GM12878 (cell line): ENCODE results near the gene SLC37A3. TPM values are rescaled to one million over a fixed set of nuclear protein-coding genes. Genes with fewer than 3 reads are reported as not detected.

ENCODE experiments used
- ATAC-seq: fragments of 200-7000 bp; cut with Tn5 transposase; 3 replicates; pipeline ENCODE4 v1.9.1; 2020; ENCODE audit warnings: mild to moderate bottlenecking, moderate library complexity
- BruUV-seq: library from RNA; stranded (reverse); fragments of 400-500 nt; replicated peaks from 2 replicates; lab custom pipeline; 2021; lab: Mats Ljungman, UMichigan
- CTCF ChIA-PET: fragments of 300-600 bp; sonication (Branson Sonifier 250); formaldehyde crosslinking; extraction: SDS; loops from one replicate; lab custom pipeline; 2021; ENCODE audit warnings: inconsistent platforms; lab: Yijun Ruan, JAX
- POLR2A ChIA-PET: fragments of 350-600 bp; formaldehyde crosslinking; extraction: SDS; loops from one replicate; lab custom pipeline; 2021; ENCODE audit warnings: inconsistent platforms; lab: Charles Lee
- RAD21 ChIA-PET: fragments of 300-600 bp; sonication (Branson Sonifier 250); formaldehyde crosslinking; loops from one replicate; lab custom pipeline; 2023; ENCODE audit warnings: antibody characterized with exemption; ENCODE audit not compliant: unreplicated experiment; lab: Charles Lee
- SMC1A ChIA-PET: fragments of 300-600 bp; sonication (Branson Sonifier 250); formaldehyde crosslinking; loops from one replicate; lab custom pipeline; 2023; ENCODE audit not compliant: unreplicated experiment, uncharacterized antibody; lab: Charles Lee
- DNase-seq: peaks from one replicate; pipeline ENCODE4 v3.0.0-alpha.2; 2011; ENCODE audit warnings: low read depth, low spot score
- FAIRE-seq: peaks from 3 replicates; lab custom pipeline; 2011; peaks lifted over from hg19 to GRCh38; lab: Jason Lieb, UNC
- H2AFZ ChIP-seq: 2 replicates; pipeline ENCODE4 v1.6.0; 2011; ENCODE audit warnings: low read depth, low read length, control low read depth; ENCODE audit not compliant: control insufficient read depth
- H3K27ac ChIP-seq: 2 replicates; pipeline ENCODE4 v1.5.1; 2011; ENCODE audit warnings: control low read depth; ENCODE audit not compliant: control insufficient read depth, insufficient read depth
- H3K27me3 ChIP-seq, 2 experiments: replicated peaks in 1 of 2; 2 replicates each; pipeline versions ENCODE4 v1.6.0 to v1.6.1; 2011; ENCODE audit warnings: low read length in 1 of 2; ENCODE audit not compliant: control insufficient read depth in 2 of 2, insufficient read depth in 2 of 2
- H3K36me3 ChIP-seq, 2 experiments: 2 replicates each; pipeline ENCODE4 v1.5.1; 2011; ENCODE audit warnings: low read length in 1 of 2; ENCODE audit not compliant: control insufficient read depth in 2 of 2, insufficient read depth in 2 of 2
- H3K4me1 ChIP-seq: 2 replicates; pipeline ENCODE4 v1.6.1; 2011; ENCODE audit warnings: mild to moderate bottlenecking, low read length, moderate library complexity, mixed read lengths; ENCODE audit not compliant: control insufficient read depth, insufficient read depth
- H3K4me2 ChIP-seq: 2 replicates; pipeline ENCODE4 v1.6.0; 2011; ENCODE audit warnings: control low read depth; ENCODE audit not compliant: control insufficient read depth, insufficient read depth
- H3K4me3 ChIP-seq: fragments of 200-600 bp; sonication (generic); 2 replicates; pipeline ENCODE4 v1.5.1; 2016
- H3K79me2 ChIP-seq: 2 replicates; pipeline ENCODE4 v1.6.0; 2011; ENCODE audit warnings: low read length; ENCODE audit not compliant: control insufficient read depth, insufficient read depth
- H3K9ac ChIP-seq: 2 replicates; pipeline ENCODE4 v1.8.0; 2011; ENCODE audit warnings: low read length, control low read depth, mixed read lengths; ENCODE audit not compliant: control insufficient read depth, insufficient read depth
- H3K9me3 ChIP-seq: replicated peaks from 3 replicates; pipeline ENCODE4 v1.5.1; 2011; ENCODE audit warnings: mild to moderate bottlenecking, low read length; ENCODE audit not compliant: control insufficient read depth, insufficient read depth
- H4K20me1 ChIP-seq: 2 replicates; pipeline ENCODE4 v1.6.0; 2011; ENCODE audit not compliant: control insufficient read depth, insufficient read depth
- ASH2L ChIP-seq: fragments of 300-600, 200-600 bp; sonication (generic); IDR thresholded peaks from 2 replicates; pipeline ENCODE4 v1.6.1; 2017; ENCODE audit warnings: low read depth, mild to moderate bottlenecking, borderline replicate concordance
- BCL11A ChIP-seq: IDR thresholded peaks from 2 replicates; pipeline ENCODE4 v1.6.1; 2011; ENCODE audit warnings: low read depth, low read length
- FOXK2 ChIP-seq: fragments of 450-650 bp; IDR thresholded peaks from 2 replicates; pipeline ENCODE4 v1.6.1; 2017; ENCODE audit warnings: mild to moderate bottlenecking, moderate library complexity
- FOXM1 ChIP-seq: IDR thresholded peaks from 2 replicates; pipeline ENCODE4 v1.6.1; 2012; ENCODE audit warnings: low read depth, mild to moderate bottlenecking, inconsistent platforms, low read length, moderate library complexity
- MYC ChIP-seq: IDR thresholded peaks from 2 replicates; pipeline ENCODE4 v1.6.1; 2011; ENCODE audit warnings: mild to moderate bottlenecking, low read length, moderate library complexity, inconsistent platforms; ENCODE audit not compliant: insufficient read depth, insufficient replicate concordance, insufficient read length, severe bottlenecking
- RAD21 ChIP-seq: IDR thresholded peaks from 2 replicates; pipeline ENCODE4 v1.6.1; 2011; ENCODE audit warnings: mild to moderate bottlenecking, low read depth, low read length, moderate library complexity; ENCODE audit not compliant: insufficient read depth
- RB1 ChIP-seq: fragments of 450-650 bp; formaldehyde crosslinking; IDR thresholded peaks from 2 replicates; pipeline ENCODE4 v1.6.1; 2017; ENCODE audit warnings: mild to moderate bottlenecking, borderline replicate concordance
- whole genome bisulfite sequencing: methylation state at CpG from one replicate; pipeline ENCODE4 v1.1.6; 2016; ENCODE audit warnings: low lambda C conversion rate; ENCODE audit not compliant: insufficient replicate concordance, insufficient coverage; ENCODE audit errors: missing lambda C conversion rate; 5-methylcytosine and 5-hydroxymethylcytosine counted together
- in situ Hi-C: fragments of 300-500 bp; cut with MboI; formaldehyde crosslinking; loops from 9 replicates; pipeline ENCODE4 v1.14.3; 2018; ENCODE audit warnings: mixed read lengths
- intact Hi-C: fragments of 100-400 bp; cut with micrococcal nuclease; formaldehyde crosslinking; loops from one replicate; pipeline ENCODE4 v1.14.2; 2022; ENCODE audit not compliant: unreplicated experiment
- polyA plus RNA-seq, 11 experiments: library from polyadenylated mRNA; depleted of rRNA in 4 of 11; unstranded in 6 of 11; stranded (reverse) in 5 of 11; fragments of >200 nt; fragmentation: Nextera tagmentation in 4 of 11; fragmentation: Illumina TruSeq in 1 of 11; extraction: Ambion mirVana in 4 of 11; extraction: Trizol in 1 of 11; gene quantifications; 1 replicate in 1 of 11; 2 replicates in 10 of 11; pipeline versions ENCODE4 v1.2.1 to v1.2.3, GENCODE V29; 2011 to 2016; ENCODE audit warnings: inconsistent platforms in 2 of 11, missing spikeins in 2 of 11, low read depth in 1 of 11
- total RNA-seq, 4 experiments: library from RNA; depleted of rRNA in 3 of 4; stranded (reverse); fragments of >200 nt in 3 of 4; fragmentation: Illumina TruSeq in 1 of 4; extraction: Trizol in 1 of 4; gene quantifications; 2 replicates each; pipeline versions ENCODE4 v1.2.1 to v1.2.3, GENCODE V29; 2013 to 2021
- TF ChIP-seq, protein P1 (sequence below): fragments of 450-650 bp; IDR thresholded peaks from 2 replicates; pipeline ENCODE4 v1.6.1; 2018; ENCODE audit warnings: borderline replicate concordance, mild to moderate bottlenecking; ENCODE audit not compliant: partially characterized antibody

The SLC37A3 gene
- total and polyA plus RNA-seq, 10 of the 15 experiments (the other 5 are each of a cell fraction or from before 2014, with no cell fraction given), result 3.7 to 13.6 (median 11.0) TPM

DNA sequence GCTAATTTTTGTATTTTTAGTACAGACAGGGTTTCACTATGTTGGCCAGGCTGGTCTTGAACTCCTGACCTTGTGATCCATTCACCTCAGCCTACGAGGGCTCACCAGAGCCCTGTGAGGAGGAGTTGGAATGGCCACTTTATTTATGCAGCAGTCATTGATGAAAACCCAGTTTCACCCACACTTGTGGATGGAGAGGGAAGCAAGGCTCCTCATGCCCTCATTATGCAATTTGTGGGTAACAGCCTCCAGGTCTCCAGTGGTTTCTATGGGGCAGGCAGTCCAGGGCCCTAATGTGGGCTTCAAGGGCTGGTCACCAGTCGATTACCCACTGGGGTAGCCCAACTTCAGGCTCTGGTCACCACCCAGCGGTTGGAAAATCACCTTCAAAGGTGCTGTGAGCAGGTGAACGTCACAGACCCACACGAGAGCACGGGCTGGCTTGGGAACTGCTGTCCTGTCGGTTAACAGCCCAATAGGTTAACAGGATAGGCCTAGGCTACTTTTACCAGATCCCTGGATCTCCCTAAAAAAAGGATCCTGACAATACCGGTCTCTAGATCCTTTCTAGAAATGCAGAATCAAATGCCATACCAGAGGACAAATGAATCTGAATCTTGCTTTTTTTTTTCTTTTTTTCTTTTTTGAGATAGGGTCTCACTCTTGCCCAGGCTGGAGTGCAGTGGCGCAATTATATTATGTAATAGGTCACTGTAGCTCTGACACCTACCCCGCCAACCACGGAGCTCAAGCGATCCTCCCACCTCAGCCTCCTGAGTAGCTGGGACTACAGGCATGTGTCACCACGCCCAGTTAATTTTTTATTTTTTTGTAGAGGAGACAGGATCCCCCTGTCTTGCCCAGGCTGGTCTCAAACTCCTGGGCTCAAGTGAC, 97.8 kb downstream of the SLC37A3 start:
- H3K79me2 ChIP-seq, result no peaks in the 10 kb centered on the region
- CTCF ChIA-PET, result no interaction called here
- H3K4me2 ChIP-seq, result no peak overlapping the region
- H3K9me3 ChIP-seq, result no peaks in the 10 kb centered on the region
- TF ChIP-seq ASH2L, result no peak
- TF ChIP-seq FOXM1, result no peak
- TF ChIP-seq, protein P1, sequence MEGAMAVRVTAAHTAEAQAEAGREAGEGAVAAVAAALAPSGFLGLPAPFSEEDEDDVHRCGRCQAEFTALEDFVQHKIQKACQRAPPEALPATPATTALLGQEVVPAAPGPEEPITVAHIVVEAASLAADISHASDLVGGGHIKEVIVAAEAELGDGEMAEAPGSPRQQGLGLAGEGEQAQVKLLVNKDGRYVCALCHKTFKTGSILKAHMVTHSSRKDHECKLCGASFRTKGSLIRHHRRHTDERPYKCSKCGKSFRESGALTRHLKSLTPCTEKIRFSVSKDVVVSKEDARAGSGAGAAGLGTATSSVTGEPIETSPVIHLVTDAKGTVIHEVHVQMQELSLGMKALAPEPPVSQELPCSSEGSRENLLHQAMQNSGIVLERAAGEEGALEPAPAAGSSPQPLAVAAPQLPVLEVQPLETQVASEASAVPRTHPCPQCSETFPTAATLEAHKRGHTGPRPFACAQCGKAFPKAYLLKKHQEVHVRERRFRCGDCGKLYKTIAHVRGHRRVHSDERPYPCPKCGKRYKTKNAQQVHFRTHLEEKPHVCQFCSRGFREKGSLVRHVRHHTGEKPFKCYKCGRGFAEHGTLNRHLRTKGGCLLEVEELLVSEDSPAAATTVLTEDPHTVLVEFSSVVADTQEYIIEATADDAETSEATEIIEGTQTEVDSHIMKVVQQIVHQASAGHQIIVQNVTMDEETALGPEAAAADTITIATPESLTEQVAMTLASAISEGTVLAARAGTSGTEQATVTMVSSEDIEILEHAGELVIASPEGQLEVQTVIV, result no peak
- TF ChIP-seq FOXK2, result no peak
- TF ChIP-seq MYC, result no peak
- no peak for TF ChIP-seq BCL11A
- TF ChIP-seq RB1, result no peak
- no peak for TF ChIP-seq RAD21
- no peak overlapping the region for H3K4me3 ChIP-seq
- H3K27me3 ChIP-seq, result no peaks in the 10 kb centered on the region; a peak in 1 of 4 replicates
- H3K9ac ChIP-seq, result no peak overlapping the region
- 70% methylated on average over 13 of the region's 13 CpGs for WGBS
- no TSS peak for BruUV-seq
- no peak for DNase-seq
- RAD21 ChIA-PET, result no interaction called here
- no peak overlapping the region for H3K27ac ChIP-seq
- H2AFZ ChIP-seq, result no peak overlapping the region
- intact Hi-C loops (no loop called here), in situ Hi-C loops (no loop called here)
- no peak for ATAC-seq
- H3K36me3 ChIP-seq, result no peaks in the 10 kb centered on the region
- POLR2A ChIA-PET, result no interaction called here
- SMC1A ChIA-PET, result no interaction called here
- H4K20me1 ChIP-seq, result no peaks in the 10 kb centered on the region; the same call in 1 of the 2 replicates
- no peaks in the 10 kb centered on the region for H3K4me1 ChIP-seq
- no peak for FAIRE-seq
